Activated naive CD8-positive, alpha-beta T cell treated with anti-CD3 and anti-CD28 coated beads, Interleukin-2, amount 50 U/mL, for 16 hours (primary cell): ENCODE data around the gene OSBPL6.
"Not testable (repeated sequence)": the region's sequence is repeated elsewhere in the genome, so short reads cannot be mapped to it uniquely, and the experiment has no call there.

Source experiments
- DNase-seq: peaks from one replicate; pipeline ENCODE4 v3.0.0-alpha.2; 2020; ENCODE audit warnings: low read depth, low spot score

Gene OSBPL6

GRCh38 chr2:178198441-178198840 lies 4.1 kb downstream of the OSBPL6 start:
- DNase-seq = not testable (repeated sequence)

GRCh38 chr2:178199334-178199733 lies 5.0 kb downstream of the OSBPL6 start:
- DNase-seq = no peak

GRCh38 chr2:178200331-178200730 lies 6.0 kb downstream of the OSBPL6 start:
- DNase-seq = no peak

- DNase-seq = no peak
Measured at GRCh38 chr2:178202927-178203326, 8.6 kb downstream of the OSBPL6 start.

DNA sequence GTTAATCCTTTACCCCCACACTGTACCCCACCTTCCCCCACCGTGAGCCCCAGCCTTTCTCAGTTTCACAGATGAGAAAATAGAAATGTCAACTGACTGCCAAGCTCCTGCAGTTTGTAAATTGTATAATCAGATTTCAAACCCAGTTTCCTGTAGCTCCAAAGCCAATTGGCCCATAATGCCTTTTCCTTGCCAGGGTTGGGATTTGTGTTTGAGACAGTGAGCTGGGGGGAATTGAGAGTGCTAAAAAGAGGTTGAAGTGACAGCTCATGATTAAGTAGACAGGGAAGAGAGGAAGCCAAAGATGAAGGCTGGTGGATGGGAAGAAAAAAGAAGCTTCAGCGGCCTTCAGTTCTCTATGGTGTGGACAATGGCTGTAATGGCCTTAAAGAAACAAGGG lies 10.7 kb downstream of the OSBPL6 start:
- DNase-seq = no peak

DNA sequence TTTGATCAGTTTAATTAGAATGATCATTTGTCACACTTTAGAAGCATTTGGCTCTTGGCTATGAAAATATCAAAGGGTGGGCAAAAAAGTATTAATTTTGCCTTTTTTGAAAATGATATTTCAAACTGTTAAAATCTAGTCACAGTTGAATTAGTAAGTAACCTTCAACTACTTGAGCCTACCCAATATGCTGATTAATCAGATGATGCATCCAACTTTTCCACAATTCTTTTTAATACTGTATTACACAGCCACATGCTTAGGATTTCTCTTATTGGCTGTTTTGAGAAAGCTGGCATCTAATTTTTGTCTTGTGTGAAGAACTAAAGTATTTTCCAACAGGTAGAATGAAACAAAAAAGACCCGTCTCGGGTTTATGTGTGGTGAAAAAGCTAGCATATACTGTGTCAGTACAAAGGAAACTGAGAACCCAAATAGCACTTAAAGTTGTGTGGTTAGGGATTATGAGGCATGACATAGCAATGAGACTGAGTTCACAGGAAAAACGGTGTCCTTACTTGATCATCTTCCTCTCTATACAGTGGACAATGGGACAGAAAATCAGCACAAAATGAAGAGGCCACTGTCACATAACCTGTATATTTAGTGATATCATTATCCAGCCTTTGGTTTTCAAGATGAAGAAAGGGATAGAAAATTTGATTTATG lies 11.7 kb downstream of the OSBPL6 start:
- no peak for DNase-seq

GRCh38 chr2:178208336-178208735 lies 14.0 kb downstream of the OSBPL6 start:
- no peak for DNase-seq

DNA sequence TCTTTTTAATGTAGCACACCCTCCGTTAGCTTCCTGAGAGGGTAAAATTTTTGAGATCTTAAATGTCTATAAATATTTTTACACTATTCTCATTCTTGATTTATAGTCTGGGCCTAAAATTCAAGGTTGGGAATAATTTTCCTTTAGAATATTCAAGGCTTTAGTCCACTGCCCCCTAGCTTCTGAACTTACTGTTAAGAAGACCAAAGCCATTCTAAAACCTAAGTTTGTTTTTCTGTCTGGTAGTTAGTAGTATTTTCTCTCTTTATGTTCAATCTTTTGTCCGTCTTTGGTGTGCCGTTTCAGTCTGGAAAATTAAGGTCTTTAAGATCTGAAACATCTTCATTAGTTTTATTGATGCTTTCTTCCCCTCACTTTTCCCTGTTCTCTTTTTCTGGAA lies 14.5 kb downstream of the OSBPL6 start:
- no peak for DNase-seq

GRCh38 chr2:178211460-178211859 lies 17.1 kb downstream of the OSBPL6 start:
- no peak for DNase-seq

DNA sequence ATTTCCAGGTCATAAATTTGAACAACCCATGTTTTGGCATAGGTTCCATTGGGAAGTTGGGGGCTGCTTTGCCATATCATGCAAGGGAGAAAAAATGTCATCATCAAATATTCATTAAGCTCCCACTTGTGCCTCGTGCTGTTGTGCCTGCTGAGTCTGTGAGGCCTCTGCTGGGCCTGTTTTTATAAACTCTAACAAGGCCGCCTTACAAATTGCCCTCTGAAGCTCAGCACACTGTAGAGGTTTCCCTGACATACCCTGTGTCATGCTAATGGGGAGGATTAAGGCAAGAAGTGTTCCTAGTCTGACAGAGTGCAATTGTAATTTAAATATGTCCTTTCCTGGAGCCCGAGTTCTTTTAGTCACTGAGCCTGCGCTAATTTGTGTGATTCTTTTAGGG lies 17.6 kb downstream of the OSBPL6 start:
- DNase-seq = no peak

GRCh38 chr2:178213991-178214390 lies 19.7 kb downstream of the OSBPL6 start:
- no peak for DNase-seq

DNA sequence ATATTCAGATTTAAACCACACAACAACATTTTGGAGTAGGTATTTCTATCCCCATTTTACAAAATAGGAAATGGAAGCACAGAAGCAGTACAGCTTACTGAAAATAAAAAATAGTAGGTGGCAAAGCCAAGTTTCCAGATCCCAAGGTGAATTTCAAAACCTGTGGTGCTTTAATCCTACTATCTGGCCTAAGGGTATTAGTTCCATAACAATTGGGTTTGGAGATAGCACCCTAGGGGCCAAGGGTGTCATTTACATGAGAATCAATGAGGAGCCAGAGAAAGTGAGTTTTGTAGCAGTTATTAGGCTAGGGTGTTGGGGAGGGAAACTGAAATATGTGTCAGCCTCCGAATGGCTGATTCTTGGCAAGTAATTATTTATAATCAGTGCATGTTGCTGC lies 24.9 kb downstream of the OSBPL6 start:
- DNase-seq = no peak

DNA sequence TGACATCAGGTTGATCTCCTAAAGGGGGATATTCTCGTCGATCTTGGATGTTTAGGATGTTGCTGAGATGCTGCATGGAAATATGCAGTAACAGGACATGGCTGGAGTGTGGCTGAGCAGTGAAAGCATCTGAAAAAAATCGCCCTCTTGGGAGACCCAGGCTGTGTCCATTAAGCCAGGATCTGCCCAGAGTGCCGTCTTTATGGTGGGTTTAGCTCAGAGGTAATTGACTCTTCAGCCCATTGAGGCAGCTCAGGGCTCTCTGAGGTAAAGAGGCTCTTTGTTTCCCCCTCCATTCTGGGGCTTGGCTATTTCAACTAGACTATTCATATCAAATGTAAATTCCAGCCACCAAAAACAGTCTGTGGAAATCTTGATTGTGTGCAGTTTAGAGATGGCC lies 26.5 kb downstream of the OSBPL6 start:
- no peak for DNase-seq

DNA sequence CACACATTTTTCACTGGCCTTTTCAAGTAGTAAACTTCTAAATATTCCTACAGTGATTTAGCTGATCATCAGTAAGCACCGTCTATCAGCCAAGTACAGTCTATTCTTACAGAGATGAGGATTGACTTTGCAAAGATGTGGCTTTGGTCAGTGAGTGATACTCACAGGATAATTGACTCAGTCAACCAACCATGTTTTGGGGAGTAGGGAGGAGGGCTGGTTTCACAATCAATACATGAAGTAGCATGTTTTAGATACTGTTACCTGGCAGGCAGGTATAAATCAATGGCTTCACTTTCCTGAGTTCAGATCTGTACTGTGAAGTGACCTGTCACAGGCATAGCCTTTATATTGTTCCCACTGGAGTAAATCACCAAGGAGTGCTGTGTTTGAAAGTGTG lies 27.2 kb downstream of the OSBPL6 start:
- DNase-seq = no peak

GRCh38 chr2:178223806-178224205 lies 29.5 kb downstream of the OSBPL6 start:
- DNase-seq = no peak

DNA sequence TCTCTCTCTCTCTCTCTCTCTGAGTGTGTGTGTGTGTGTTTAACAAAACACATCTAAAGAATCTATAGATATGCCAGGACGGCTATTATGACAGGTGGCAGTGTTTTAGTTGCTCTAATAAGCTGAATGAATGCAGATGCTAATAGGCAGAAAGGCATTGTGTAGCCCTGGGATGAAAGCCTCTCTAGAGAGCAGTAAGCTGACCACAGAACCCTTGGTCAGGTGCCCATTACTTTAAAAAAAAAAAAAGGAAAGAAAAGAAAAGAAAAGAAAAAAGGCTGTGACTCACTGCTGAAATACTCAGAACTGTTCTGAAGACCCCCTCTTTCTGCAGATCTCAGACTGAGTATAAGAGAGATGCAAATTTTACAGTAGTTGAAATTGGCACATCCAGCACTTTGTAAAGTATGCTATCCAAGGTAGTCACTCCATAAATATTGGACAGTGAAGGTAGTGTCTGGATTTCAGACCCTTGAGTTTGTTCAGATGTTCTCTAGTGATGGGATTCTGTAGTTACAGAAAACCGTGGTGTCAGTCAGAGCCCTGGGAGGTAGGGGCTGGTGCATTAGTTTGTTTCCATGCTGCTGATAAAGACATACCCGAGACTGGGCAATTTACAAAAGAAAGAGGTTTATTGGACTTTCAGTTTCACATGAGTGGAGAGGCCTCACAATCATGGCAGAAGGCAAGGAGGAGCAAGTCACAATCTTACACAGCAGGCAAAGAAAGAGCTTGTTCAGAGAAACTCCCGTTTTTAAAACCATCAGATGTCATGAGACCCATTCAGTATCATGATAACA lies 30.9 kb downstream of the OSBPL6 start:
- no peak for DNase-seq

GRCh38 chr2:178227187-178227586 lies 32.9 kb downstream of the OSBPL6 start:
- no peak for DNase-seq

DNA sequence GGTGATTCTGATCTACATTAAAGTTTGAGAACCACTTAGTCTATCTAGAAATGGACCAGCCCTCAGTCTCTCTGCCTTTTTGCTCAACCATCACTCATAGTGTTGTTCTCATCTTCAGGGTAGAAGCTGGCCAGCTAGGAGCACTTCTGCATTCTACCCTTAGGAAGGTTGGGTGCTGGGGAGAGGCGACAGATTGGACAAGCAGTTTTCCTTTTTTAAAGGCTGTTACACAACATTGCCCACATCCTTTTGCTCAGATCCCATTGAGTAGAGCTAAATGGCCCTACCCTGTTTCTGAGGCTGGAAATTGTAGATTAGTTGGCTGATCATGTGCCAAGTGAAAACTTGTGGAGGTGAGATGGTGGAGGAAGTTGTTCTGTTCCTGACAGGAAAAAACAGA lies 35.6 kb downstream of the OSBPL6 start:
- no peak for DNase-seq

DNA sequence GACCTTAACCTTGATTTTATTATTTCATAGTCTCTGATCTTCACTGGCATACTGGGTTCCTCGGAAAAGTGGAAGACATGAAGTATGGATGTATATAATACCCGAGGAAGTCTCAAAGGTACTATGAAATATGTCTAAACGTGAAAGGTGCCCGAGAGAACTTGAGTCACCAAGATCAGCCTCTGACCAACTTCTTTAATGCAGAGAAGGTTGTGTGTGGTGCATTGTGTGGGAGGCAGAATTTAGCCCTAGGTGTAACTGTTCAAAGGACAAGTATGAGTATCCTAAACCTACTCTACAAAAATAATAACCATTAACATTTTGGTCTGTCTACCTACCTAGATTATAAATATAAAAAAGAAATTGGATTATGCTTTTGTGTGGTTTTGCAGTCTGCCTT lies 36.1 kb downstream of the OSBPL6 start:
- no peak for DNase-seq

GRCh38 chr2:178233428-178233827 lies 39.1 kb downstream of the OSBPL6 start:
- DNase-seq = no peak

GRCh38 chr2:178234648-178235047 lies 40.3 kb downstream of the OSBPL6 start:
- DNase-seq = no peak

DNA sequence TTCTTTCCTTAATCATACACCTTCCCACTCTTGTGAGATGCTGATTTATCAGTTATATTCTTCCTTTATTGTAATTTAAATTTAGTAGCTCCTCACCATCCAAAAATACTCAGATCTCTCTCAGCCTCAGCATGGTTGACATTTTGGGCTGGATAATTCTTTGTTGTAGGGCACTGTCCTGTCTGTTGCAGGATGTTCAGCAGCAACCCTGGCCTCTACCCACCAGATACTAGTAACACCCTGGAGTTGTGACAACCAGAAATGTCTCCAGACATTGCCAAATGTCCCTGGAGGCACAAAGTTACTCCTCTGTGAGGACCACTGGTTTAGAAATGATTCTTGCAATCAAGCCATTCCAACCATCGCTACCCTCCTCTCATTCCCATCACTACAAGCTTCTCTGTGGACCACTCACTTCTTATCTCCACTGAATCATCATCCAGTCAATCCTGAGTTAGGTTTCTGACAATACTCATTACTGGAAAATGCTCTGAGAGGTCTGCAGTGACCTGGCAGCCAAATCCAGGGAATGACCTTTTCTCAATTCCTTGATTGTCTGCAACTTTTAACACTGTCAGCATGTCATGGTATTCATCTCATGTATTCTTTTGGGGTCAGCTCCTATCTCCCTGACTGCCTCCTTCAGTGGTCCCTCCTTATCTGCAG lies 43.3 kb downstream of the OSBPL6 start:
- DNase-seq = no peak

DNA sequence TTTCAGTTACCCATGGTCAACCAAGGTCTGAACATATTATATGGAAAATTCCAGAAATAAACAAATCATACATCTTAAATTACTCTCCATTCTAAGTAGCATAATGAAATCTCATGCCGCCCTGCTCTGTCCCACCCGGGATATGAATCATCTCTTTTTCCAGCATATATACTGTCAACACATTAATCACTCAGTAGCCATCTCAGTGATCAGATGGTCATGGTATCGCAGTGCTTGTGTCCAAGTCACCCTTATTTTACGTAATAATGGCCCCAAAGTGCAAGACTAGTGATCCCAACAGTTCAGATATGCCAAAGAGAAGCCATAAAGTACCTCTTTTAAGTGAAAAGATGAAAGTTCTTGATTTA lies 43.8 kb downstream of the OSBPL6 start:
- no peak for DNase-seq
